Neutrophil (primary cell): ENCODE data around the gene PGA5.
"Not testable (repeated sequence)": the region's sequence is repeated elsewhere in the genome, so short reads cannot be mapped to it uniquely, and the experiment has no call there.

Experiments used
- H3K27ac ChIP-seq: fragments of 200-600 bp; sonication (generic); 2 replicates; pipeline ENCODE4 v1.5.1; 2016; ENCODE audit warnings: mild to moderate bottlenecking, moderate library complexity
- H3K27me3 ChIP-seq: fragments of 200-600 bp; sonication (generic); 2 replicates; pipeline ENCODE4 v1.6.0; 2016; ENCODE audit warnings: mild to moderate bottlenecking
- H3K36me3 ChIP-seq: fragments of 200-600 bp; sonication (generic); 2 replicates; pipeline ENCODE4 v1.5.1; 2017
- H3K4me1 ChIP-seq, 2 experiments: fragments of 200-600 bp in 1 of 2; sonication (generic) in 1 of 2; 1 replicate in 1 of 2; 2 replicates in 1 of 2; pipeline versions ENCODE4 v1.5.1 to v1.6.1; 2013 to 2016; ENCODE audit warnings: low read depth in 1 of 2, low read length in 1 of 2, mild to moderate bottlenecking in 1 of 2, moderate library complexity in 1 of 2; ENCODE audit not compliant: control insufficient read depth in 1 of 2, insufficient read depth in 1 of 2
- H3K4me3 ChIP-seq, 2 experiments: fragments of 200-600 bp in 1 of 2; sonication (generic) in 1 of 2; 1 replicate in 1 of 2; 2 replicates in 1 of 2; pipeline ENCODE4 v1.5.1; 2013 to 2016; ENCODE audit warnings: low read depth in 1 of 2, low read length in 1 of 2, mild to moderate bottlenecking in 1 of 2, moderate library complexity in 1 of 2
- H3K9me3 ChIP-seq: fragments of 200-600 bp; sonication (generic); 2 replicates; pipeline ENCODE4 v1.5.1; 2016
- TF ChIP-seq, protein P1 (sequence below): fragments of 200-600 bp; sonication (generic); IDR thresholded peaks from 2 replicates; pipeline ENCODE4 v1.5.1; 2016; ENCODE audit warnings: antibody characterized with exemption

The PGA5 gene

DNA sequence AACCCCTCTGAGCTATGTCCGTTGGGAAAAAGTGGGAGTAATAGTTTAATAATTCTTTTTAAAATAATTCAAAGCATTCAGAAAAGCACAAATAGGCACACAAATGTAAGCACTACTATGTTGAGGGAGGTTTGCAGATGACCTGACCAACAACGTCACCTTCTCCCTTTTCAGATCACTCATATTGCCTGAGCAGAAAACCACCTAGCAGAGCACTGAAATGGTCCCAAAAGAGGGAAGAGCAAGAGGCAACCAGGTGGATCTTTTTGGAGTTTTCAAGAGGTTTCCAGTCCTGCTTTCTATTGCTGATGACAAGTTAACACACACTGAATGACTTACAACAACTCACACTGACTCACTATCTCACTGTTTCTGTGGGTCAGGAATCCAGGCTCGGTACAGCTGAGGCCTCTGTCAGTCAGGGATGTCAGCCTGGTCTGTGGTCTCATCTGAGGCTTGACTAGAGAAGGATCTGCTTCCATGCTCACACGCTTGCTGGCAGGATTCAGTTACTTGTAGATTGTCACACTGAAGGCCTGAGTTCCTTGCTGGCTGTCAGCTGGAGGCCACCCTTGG lies 41.9 kb upstream of the PGA5 start:
- no peaks in the 10 kb centered on the region for H3K4me1 ChIP-seq
- TF ChIP-seq, protein P1, sequence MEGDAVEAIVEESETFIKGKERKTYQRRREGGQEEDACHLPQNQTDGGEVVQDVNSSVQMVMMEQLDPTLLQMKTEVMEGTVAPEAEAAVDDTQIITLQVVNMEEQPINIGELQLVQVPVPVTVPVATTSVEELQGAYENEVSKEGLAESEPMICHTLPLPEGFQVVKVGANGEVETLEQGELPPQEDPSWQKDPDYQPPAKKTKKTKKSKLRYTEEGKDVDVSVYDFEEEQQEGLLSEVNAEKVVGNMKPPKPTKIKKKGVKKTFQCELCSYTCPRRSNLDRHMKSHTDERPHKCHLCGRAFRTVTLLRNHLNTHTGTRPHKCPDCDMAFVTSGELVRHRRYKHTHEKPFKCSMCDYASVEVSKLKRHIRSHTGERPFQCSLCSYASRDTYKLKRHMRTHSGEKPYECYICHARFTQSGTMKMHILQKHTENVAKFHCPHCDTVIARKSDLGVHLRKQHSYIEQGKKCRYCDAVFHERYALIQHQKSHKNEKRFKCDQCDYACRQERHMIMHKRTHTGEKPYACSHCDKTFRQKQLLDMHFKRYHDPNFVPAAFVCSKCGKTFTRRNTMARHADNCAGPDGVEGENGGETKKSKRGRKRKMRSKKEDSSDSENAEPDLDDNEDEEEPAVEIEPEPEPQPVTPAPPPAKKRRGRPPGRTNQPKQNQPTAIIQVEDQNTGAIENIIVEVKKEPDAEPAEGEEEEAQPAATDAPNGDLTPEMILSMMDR: no peak
- H3K4me3 ChIP-seq: no peak overlapping the region
- peaks cover 8% of the 10 kb centered on the region for H3K27me3 ChIP-seq
- H3K27ac ChIP-seq: no peak overlapping the region
- H3K36me3 ChIP-seq: no peaks in the 10 kb centered on the region
- H3K9me3 ChIP-seq: no peaks in the 10 kb centered on the region

DNA sequence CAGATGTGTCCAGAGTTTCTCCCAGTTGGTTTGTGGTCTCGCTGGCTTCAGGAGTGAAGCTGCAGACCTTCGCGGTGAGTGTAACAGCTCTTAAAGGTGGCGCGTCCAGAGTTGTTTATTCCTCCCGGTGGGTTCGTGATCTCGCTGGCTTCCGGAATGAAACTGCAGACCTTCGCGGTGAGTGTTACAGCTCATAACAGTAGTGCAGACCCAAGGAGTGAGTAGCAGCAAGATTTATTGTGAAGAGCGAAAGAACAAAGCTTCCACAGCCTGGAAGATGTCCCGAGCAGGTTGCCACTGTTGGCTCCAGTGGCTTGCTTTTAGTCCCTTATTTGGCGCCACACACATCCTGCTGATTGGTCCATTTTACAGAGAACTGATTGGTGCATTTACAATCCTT lies 39.5 kb upstream of the PGA5 start:
- Histone ChIP-seq H3K27me3 (peaks cover 6% of the 10 kb centered on the region), H3K27ac (no peak overlapping the region), H3K4me1 (no peaks in the 10 kb centered on the region), H3K4me3 (no peak overlapping the region), H3K9me3 (no peaks in the 10 kb centered on the region), H3K36me3 (no peaks in the 10 kb centered on the region)
- TF ChIP-seq, protein P1: no peak

DNA sequence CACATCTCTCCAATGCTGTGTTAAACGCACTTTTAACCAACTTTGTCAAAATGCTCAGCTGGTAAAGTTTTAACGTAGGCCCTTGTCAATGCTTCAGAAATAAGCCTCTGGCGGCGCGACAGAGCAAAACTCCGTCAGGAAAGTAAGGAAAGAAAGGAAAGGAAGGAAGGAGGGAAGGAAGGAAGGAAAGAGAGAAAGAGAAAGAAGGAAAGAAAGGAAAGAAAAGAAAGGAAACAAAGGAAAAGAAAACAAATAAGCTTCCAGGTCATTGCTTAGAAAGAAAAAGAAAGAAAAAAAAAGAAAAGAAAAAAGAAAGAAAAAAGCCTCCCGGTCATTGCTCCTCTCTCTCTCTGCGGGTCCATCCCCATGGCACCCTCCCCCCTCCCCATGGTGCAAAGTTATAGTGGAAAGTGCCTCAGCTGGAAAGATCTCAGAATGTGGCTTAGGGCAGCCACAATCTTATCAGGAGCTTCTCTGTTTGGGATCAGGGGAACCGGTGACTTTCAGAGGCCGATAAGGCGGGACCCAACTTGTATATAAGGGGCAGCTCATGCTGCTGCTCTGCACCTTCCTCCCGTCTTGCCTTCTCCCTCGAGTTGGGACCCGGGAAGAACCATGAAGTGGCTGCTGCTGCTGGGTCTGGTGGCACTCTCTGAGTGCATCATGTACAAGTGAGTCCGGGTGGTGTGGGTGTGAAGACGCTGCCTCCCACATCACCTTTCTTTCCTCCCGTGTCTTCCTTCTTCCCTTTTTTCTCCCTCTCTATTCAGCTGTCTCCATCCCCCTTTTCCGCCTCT lies 37.8 kb upstream of the PGA5 start, which contains the start of gene PGA3:
TSS of gene PGA3 (plus strand) at position 566 of the 797 bp plus-strand sequence. CDS start at position 616, 50 bp downstream.
- not testable (repeated sequence) for H3K4me3 ChIP-seq

DNA sequence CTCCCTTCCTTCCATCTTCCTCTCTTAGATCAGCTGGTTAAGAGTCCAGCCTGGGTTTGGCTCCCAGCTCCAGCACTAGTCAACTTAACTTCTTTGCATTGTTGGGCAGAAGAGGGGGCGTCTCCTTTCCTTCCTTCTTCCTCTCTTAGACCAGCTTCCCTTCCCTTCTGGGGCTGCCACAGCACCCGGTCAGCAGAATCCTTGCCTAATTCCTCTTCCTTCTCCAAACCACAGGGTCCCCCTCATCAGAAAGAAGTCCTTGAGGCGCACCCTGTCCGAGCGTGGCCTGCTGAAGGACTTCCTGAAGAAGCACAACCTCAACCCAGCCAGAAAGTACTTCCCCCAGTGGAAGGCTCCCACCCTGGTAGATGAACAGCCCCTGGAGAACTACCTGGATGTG lies 37.1 kb upstream of the PGA5 start:
- H3K4me3 ChIP-seq: not testable (repeated sequence)

More for the DNA sequence above, 37.8 kb upstream of the PGA5 start, which contains the start of gene PGA3:
- not testable (repeated sequence) for H3K27me3 ChIP-seq, H3K36me3 ChIP-seq, H3K4me1 ChIP-seq, H3K9me3 ChIP-seq, H3K27ac ChIP-seq

DNA sequence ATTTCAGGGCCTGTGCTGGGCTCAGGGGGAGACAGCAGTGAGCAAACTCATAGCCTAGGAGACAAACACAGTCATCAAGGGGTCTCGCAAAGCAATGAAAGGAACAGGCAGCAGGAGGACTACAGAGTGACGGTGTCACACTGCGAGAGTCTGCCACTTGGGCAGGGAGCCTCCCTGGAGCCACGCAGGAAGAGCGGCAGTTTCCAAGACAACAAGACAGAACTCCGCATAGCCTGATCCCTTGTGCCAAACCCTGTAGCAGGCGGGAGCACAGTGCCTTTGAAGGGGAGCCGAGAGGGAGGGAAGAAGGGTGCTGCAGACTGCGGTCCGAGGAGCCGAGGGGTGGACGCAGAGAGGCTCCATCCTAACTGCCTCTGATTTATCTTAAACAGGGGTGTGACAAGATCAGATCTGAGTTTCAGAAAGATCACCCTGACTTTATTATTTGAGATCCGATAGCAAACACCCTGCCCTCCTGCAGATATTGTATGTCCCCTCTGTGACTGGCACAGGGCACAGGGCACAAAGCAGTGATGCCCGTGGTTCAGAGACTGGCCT lies 36.4 kb upstream of the PGA5 start:
- H3K4me1 ChIP-seq, H3K36me3 ChIP-seq, H3K27ac ChIP-seq, H3K9me3 ChIP-seq, H3K27me3 ChIP-seq, H3K4me3 ChIP-seq: not testable (repeated sequence)

More for the DNA sequence above, 37.1 kb upstream of the PGA5 start:
- H3K27ac ChIP-seq, H3K27me3 ChIP-seq, H3K4me1 ChIP-seq, H3K36me3 ChIP-seq, H3K9me3 ChIP-seq: not testable (repeated sequence)

DNA sequence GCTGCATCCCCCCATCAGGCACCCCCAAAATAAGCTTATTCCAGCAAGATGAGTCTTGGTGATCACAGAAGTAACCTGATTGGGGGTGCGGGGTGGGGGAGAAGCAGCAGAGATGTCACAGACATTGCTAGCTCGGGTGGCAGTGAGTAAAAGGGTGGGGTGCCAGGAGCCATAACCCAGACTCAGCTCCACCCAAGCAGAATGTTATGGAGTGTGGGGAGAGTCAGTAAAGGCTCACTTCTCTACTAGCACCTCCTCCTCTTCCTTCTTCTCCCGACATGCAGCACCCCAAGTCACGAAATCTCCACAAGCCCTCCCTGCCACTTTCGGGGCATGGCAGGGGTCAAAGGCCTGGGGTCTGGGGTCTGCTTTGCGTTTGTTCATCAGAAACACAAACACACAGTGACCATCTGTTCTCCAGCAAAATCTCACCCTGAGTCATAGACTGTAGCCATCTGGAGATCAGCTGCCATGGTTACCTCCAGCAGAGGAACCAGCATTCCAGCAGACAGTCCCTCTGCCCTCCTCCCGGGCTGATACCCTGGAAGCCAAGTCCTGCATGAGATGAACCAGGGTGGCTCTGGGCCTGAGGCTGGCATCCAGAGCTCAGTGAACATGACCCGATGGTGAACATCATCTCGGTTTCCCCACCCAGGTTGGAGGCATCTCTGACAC lies 33.2 kb upstream of the PGA5 start:
- H3K36me3 ChIP-seq, H3K27ac ChIP-seq, H3K27me3 ChIP-seq, H3K4me3 ChIP-seq, H3K9me3 ChIP-seq, H3K4me1 ChIP-seq: not testable (repeated sequence)

DNA sequence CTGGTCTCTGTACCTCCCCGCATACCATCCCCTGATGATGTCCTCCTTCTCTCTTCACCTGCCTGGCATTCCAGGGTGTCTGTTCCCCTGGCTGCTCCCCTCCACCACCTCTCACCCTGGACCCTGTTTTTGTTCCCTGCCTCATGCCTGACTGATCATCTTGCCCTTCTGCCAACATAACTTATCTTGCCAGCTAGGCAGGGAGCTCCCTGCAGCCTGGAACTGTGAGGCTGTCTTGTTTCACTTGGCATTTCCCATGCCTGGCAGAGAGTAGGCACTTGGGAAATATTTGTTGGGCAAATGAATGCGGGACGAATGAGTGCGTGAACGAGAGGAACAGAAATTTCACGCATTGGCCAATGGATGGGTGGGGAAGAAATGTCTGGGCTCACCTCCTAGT lies 30.3 kb upstream of the PGA5 start:
- H3K9me3 ChIP-seq, H3K4me3 ChIP-seq, H3K27me3 ChIP-seq, H3K36me3 ChIP-seq, H3K4me1 ChIP-seq, H3K27ac ChIP-seq: not testable (repeated sequence)

DNA sequence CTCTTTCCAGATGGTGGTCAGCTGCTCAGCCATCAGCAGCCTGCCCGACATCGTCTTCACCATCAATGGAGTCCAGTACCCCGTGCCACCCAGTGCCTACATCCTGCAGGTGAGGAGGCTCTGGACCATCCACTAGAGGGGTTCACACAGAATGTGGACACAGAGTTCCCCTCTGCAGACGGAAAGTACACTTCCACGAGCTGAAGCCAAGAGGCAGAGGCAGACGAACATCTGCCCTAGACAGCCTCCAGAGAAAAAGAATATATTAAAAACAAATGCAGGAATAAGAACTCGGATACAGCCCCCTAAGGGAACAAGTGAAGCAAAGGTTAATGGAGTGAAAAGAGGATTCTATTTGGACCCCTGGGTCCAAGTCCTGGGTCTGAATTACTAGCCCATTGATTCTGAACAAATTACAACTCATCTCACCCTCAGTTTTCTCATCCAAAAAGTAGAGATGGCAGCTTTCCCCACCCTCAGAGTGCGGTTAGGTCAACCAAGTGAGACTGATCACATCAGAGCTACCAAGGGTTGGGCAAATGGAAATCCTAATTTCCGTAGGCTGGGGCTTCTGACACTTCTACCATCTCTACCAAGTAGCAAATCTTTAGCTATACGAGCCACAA lies 29.5 kb upstream of the PGA5 start:
- not testable (repeated sequence) for H3K4me3 ChIP-seq, H3K27me3 ChIP-seq, H3K36me3 ChIP-seq, H3K4me1 ChIP-seq, H3K27ac ChIP-seq, H3K9me3 ChIP-seq

DNA sequence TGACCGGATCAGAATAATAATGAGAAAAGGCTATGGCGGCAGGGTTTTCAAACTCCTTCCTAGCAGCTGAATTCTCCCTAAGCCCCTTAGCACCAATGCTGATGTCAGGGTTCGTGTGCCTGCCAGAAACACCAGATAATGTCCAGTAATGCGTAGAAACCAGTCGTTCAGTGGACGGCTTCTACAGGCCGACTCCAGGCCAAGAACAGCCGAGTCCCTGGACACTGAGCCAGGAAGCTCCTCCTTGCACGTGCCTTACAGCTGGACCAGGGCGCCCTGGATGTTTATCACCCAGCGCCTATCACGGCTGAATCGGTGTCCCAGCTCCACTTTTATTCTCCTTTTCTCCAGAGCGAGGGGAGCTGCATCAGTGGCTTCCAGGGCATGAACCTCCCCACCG lies 28.8 kb upstream of the PGA5 start:
- not testable (repeated sequence) for H3K4me1 ChIP-seq, H3K4me3 ChIP-seq, H3K27ac ChIP-seq, H3K36me3 ChIP-seq, H3K27me3 ChIP-seq, H3K9me3 ChIP-seq

DNA sequence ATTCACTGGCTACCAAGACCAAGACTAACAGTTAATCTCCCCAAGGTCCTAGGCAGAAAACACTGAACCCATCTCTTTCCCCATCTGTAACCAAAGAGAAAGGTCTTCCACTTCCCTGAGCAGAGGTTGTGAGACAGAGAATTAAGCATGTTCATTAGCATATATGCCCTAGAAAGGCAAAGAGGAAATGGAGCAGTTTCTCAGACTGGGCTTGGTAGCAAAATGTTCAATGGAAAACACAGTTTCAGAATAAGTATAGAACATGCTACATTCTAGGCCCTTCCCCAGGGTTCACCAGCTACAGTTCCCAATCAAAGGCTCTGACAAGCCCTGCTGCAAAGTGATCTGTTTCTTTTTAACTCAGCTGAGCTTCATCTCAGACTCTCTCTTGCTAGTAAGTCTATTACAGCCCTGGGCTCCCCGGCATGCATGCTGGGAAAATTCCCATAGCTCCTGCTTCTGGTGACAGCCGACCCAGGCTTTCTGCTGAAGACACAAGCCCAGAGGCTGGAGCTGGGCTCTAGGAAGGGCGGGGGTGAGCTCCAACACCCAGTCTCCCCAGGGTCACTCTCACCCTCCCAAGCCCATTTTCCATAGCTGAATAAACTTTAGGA lies 27.2 kb upstream of the PGA5 start:
- H3K36me3 ChIP-seq, H3K4me3 ChIP-seq, H3K9me3 ChIP-seq, H3K4me1 ChIP-seq, H3K27me3 ChIP-seq, H3K27ac ChIP-seq: not testable (repeated sequence)

DNA sequence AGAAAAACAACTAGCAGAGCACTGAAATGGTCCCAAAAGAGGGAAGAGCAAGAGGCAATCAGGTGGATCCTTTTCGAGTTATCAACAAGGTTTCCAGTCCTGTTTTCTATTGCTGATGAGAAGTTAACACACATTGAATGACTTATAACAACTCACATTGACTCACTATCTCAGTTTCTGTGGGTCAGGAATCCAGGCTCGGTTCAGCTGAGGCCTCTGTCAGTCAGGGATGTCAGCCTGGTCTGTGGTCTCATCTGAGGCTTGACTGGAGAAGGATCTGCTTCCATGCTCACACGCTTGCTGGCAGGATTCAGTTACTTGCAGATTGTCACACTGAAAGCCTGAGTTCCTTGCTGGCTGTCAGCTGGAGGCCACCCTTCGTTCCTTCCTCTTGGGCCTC lies 22.7 kb upstream of the PGA5 start:
- not testable (repeated sequence) for H3K4me1 ChIP-seq, H3K27ac ChIP-seq, H3K4me3 ChIP-seq, H3K36me3 ChIP-seq, H3K27me3 ChIP-seq, H3K9me3 ChIP-seq
